Stimulated activated naive B cell treated with anti-CD40 and anti-IgM and Interleukin-4, amounts not matched to agents 10 μg/mL and 1 μg/mL and 100 μg/mL, for 72 hours (primary cell): ENCODE data around the gene MAVS.
"Not testable (repeated sequence)": the region's sequence is repeated elsewhere in the genome, so short reads cannot be mapped to it uniquely, and the experiment has no call there.

ENCODE experiments used
- ATAC-seq, 2 donors: fragments of 150-1000 bp; cut with Tn5 transposase; replicated peaks; 2 replicates each; pipeline ENCODE4 v1.10.0; 2021; ENCODE audit warnings: moderate library complexity in 1 of 2
- DNase-seq: peaks from one replicate; pipeline ENCODE4 v3.0.0; 2021
- H3K27ac Mint-ChIP-seq: one replicate; pipeline ENCODE4 v1.8.0; 2022; ENCODE audit warnings: mild to moderate bottlenecking, mixed read lengths
- H3K27me3 Mint-ChIP-seq, 2 donors: one replicate each; pipeline ENCODE4 v1.8.0; 2022; ENCODE audit warnings: mixed read lengths in 2 of 2
- H3K36me3 Mint-ChIP-seq, 2 donors: one replicate each; pipeline ENCODE4 v1.8.0; 2022; ENCODE audit warnings: mixed read lengths in 2 of 2, mild to moderate bottlenecking in 1 of 2
- H3K4me1 Mint-ChIP-seq, 2 donors: one replicate each; pipeline ENCODE4 v1.8.0; 2022; ENCODE audit warnings: mixed read lengths in 2 of 2, mild to moderate bottlenecking in 1 of 2
- H3K4me3 Mint-ChIP-seq, 2 donors: one replicate each; pipeline ENCODE4 v1.8.0; 2022; ENCODE audit warnings: mild to moderate bottlenecking in 2 of 2, mixed read lengths in 2 of 2, moderate library complexity in 1 of 2
- H3K9me3 Mint-ChIP-seq, 2 donors: one replicate each; pipeline ENCODE4 v1.8.0; 2022; ENCODE audit warnings: mixed read lengths in 2 of 2, mild to moderate bottlenecking in 1 of 2

The MAVS gene

GRCh38 chr20:3874194-3874844 is 27.7 kb downstream of the MAVS start:
- Mint-ChIP-seq H3K4me1 (peaks cover 12 to 41% of the 10 kb centered on the region in 2 donors), H3K9me3 (no peaks in the 10 kb centered on the region), H3K27ac (peak overlapping the region; percentile 48), H3K27me3 (no peaks in the 10 kb centered on the region), H3K36me3 (peaks cover 38 to 49% of the 10 kb centered on the region in 2 donors), H3K4me3 (no peak overlapping the region)
- ATAC-seq (no peak), DNase-seq (no peak)

- peaks cover 35 to 45% of the 10 kb centered on the region in 2 donors for H3K36me3 Mint-ChIP-seq
- H3K27me3 Mint-ChIP-seq: no peaks in the 10 kb centered on the region
These were observed 28.8 kb downstream of the MAVS start for GRCh38 chr20:3875378-3875974.

DNA sequence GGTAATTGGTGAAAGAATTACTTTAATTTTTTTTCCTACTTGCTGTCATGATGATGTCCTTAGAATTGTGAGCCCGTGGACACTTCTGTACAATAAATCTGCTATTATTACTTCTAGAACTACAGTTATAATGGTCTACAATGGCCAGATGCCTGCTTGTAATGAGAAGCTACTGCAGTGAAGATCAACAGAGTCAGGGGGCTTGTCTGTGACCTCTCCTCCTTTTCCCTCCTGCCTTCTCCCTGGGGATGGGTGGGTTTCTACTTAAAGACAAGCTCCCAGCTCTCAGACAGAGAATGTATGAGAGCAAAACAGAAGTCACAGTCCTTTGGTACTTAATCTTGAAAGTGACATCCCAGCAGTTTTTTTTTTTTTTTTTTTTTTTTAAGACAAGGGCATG is 29.4 kb downstream of the MAVS start:
- H3K27ac Mint-ChIP-seq: no peak overlapping the region
- no peaks in the 10 kb centered on the region for H3K9me3 Mint-ChIP-seq
- peaks cover 30 to 43% of the 10 kb centered on the region in 2 donors for H3K36me3 Mint-ChIP-seq
- no peak overlapping the region for H3K4me3 Mint-ChIP-seq
- ATAC-seq (no peak), DNase-seq (no peak)
- no peaks in the 10 kb centered on the region for H3K27me3 Mint-ChIP-seq
- peaks cover 9 to 41% of the 10 kb centered on the region in 2 donors for H3K4me1 Mint-ChIP-seq

More at GRCh38 chr20:3875378-3875974, 28.8 kb downstream of the MAVS start:
- Mint-ChIP-seq H3K27ac (peak overlapping the region; percentile 42), H3K9me3 (no peaks in the 10 kb centered on the region), H3K4me1 (peaks cover 12 to 41% of the 10 kb centered on the region in 2 donors), H3K4me3 (no peak overlapping the region)
- no peak for DNase-seq
- ATAC-seq: no peak

GRCh38 chr20:3876676-3877075 is 30.0 kb downstream of the MAVS start:
- Mint-ChIP-seq H3K4me3 (no peak overlapping the region), H3K36me3 (peaks cover 29 to 44% of the 10 kb centered on the region in 2 donors), H3K9me3 (no peaks in the 10 kb centered on the region), H3K27me3 (no peaks in the 10 kb centered on the region), H3K4me1 (peaks cover 9 to 41% of the 10 kb centered on the region in 2 donors), H3K27ac (no peak overlapping the region)
- DNase-seq: no peak
- no peak for ATAC-seq

GRCh38 chr20:3878921-3879274 is 32.3 kb downstream of the MAVS start:
- not testable (repeated sequence) for H3K9me3 Mint-ChIP-seq, ATAC-seq

GRCh38 chr20:3885715-3886114 is 39.1 kb downstream of the MAVS start:
- Mint-ChIP-seq H3K27ac (no peak overlapping the region), H3K36me3 (peaks cover 24 to 50% of the 10 kb centered on the region in 2 donors), H3K9me3 (no peaks in the 10 kb centered on the region), H3K4me1 (peaks cover 9 to 22% of the 10 kb centered on the region in 2 donors), H3K4me3 (no peak overlapping the region), H3K27me3 (no peaks in the 10 kb centered on the region)
- ATAC-seq (no peak), DNase-seq (no peak)

More at GRCh38 chr20:3878921-3879274, 32.3 kb downstream of the MAVS start:
- peaks cover 21 to 36% of the 10 kb centered on the region in 2 donors for H3K36me3 Mint-ChIP-seq
- not testable (repeated sequence) for H3K27me3 Mint-ChIP-seq, DNase-seq, H3K4me3 Mint-ChIP-seq, H3K27ac Mint-ChIP-seq
- peaks cover 2 to 27% of the 10 kb centered on the region in 2 donors for H3K4me1 Mint-ChIP-seq

DNA sequence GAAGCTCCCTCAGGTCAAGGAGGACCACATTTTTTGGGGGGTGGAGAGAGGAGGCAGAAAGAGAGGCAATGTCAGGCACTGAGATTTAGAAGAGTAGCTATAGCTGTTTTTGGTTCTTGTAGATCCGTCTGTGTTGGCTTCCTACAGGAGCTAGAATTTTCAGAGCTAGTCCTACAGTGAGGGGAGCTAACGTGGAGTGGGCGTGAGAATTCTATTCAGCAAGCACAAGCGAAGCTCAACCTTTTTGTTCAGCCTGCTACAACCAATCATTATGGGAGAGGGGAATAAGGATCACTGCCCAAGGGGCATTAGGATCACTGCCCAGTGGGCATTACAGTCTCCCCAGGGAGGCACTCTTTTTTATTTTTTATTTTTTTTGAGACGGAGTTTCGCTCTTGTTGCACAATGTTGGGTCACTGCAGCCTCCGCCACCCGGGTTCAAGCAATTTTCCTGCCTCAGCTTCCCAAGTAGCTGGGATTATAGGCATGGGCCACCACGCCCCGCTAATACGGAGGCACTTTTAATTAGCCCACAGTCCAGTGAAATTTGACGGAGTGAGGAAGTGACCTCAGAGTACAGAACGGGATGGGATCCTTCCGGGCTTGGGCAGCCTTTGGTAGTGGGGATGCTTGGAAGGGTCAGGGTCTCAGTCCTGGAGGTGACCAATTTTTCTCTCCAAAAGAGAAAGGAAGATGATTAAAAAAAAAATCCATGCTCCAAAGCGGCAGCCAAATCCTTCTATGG is 41.4 kb downstream of the MAVS start:
- Mint-ChIP-seq H3K36me3 (peaks cover 22 to 55% of the 10 kb centered on the region in 2 donors), H3K27ac (peak overlapping the region; percentile 95), H3K4me1 (peaks cover 23 to 41% of the 10 kb centered on the region in 2 donors), H3K4me3 (peak overlapping the region; percentile 92 to 95), H3K27me3 (no peaks in the 10 kb centered on the region), H3K9me3 (no peaks in the 10 kb centered on the region)
- ATAC-seq: no peak
- no peak for DNase-seq

- ATAC-seq (peak; percentile 96 to 97), DNase-seq (peak; percentile 99)
- peak within 1 kb of the TSS; percentile 98 for H3K27ac Mint-ChIP-seq
- no peaks in the 10 kb centered on the region for H3K9me3 Mint-ChIP-seq
- H3K4me1 Mint-ChIP-seq: peaks cover 29 to 49% of the 10 kb centered on the region in 2 donors
- peaks cover 25 to 62% of the 10 kb centered on the region in 2 donors for H3K36me3 Mint-ChIP-seq
- peak within 1 kb of the TSS; percentile 92 to 98 for H3K4me3 Mint-ChIP-seq
- no peaks in the 10 kb centered on the region for H3K27me3 Mint-ChIP-seq
These were observed 42.2 kb downstream of the MAVS start, which contains the start of gene PANK2 for GRCh38 chr20:3888622-3889488. Gene PANK2 (plus strand): TSS chr20:3889387.

DNA sequence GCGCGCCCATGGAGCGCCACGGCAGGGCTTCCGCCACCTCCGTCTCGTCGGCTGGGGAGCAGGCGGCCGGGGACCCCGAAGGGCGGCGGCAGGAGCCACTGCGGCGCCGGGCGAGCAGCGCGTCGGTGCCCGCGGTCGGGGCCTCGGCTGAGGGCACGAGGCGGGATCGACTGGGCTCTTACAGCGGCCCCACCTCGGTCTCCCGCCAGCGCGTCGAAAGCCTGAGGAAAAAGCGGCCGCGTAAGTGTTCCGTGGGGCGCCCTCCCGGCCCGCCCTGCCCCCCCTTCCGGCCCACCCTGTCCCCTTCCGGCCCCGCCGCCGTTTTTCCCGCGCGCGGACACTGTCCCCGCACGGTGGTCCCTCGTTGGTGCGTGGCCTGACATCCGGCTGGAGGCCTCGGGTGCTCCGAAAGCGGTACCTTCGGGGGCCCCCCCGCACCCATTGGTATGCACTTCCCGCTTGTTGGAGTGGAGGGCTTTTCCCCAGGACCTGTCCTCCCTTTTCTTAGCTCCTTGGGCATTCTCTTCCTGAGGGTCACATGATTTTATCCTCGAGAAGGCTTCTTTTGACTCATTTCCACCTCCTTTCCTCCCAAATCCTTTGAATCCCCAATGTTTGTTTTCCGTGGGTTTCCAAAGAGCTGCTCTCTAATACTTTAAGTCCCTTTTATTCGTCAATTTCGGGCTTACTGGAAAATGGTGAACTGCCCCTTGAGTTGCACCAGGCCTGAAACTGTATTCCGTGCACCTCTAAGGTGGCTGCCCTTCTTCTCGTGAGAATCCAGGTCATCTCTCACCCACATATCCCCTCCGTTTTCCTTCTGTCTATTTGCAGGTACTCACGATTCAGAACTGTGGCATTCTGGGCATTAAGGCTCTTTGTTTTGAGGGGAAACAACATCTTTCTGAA is 43.1 kb downstream of the MAVS start:
- Mint-ChIP-seq H3K27ac (peak overlapping the region; percentile 98), H3K27me3 (no peaks in the 10 kb centered on the region), H3K4me1 (peaks cover 30 to 51% of the 10 kb centered on the region in 2 donors), H3K9me3 (no peaks in the 10 kb centered on the region), H3K36me3 (peaks cover 25 to 62% of the 10 kb centered on the region in 2 donors), H3K4me3 (peak overlapping the region; percentile 92 to 98)
- DNase-seq (peak; percentile 20), ATAC-seq (peak; percentile 42 to 43)

DNA sequence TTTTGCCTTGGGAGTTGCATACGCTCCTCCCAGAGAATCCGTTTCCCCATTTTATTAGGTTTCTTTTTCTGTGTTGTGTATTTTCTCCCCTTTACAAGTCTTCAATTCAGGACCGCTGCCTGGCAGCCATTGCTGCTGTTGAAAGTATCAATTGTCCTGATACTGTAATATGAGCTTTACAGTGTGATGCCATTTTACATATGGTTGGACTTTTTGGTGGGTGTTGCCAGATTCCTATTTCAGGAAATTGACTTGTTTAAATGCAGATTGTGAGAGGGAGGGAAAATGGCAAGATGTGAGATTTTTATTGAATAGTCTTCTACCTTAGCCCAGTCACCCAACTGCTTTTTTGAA is 43.7 kb downstream of the MAVS start:
- DNase-seq: no peak
- Mint-ChIP-seq H3K4me3 (peak overlapping the region; percentile 92 to 98), H3K27ac (peak overlapping the region; percentile 98), H3K9me3 (no peaks in the 10 kb centered on the region), H3K4me1 (peaks cover 33 to 55% of the 10 kb centered on the region in 2 donors), H3K36me3 (peaks cover 24 to 61% of the 10 kb centered on the region in 2 donors), H3K27me3 (no peaks in the 10 kb centered on the region)
- ATAC-seq: no peak

- Mint-ChIP-seq H3K4me3 (peak overlapping the region; percentile 92 to 98), H3K27ac (peak overlapping the region; percentile 67), H3K27me3 (no peaks in the 10 kb centered on the region), H3K36me3 (peaks cover 23 to 57% of the 10 kb centered on the region in 2 donors), H3K9me3 (no peaks in the 10 kb centered on the region), H3K4me1 (peaks cover 33 to 55% of the 10 kb centered on the region in 2 donors)
- ATAC-seq (no peak), DNase-seq (no peak)
These were observed 44.6 kb downstream of the MAVS start for GRCh38 chr20:3890999-3891929.

GRCh38 chr20:3894796-3895195 is 48.2 kb downstream of the MAVS start:
- no peaks in the 10 kb centered on the region for H3K9me3 Mint-ChIP-seq
- no peaks in the 10 kb centered on the region for H3K27me3 Mint-ChIP-seq
- H3K27ac Mint-ChIP-seq: no peak overlapping the region
- peaks cover 29 to 45% of the 10 kb centered on the region in 2 donors for H3K36me3 Mint-ChIP-seq
- DNase-seq (no peak), ATAC-seq (no peak)
- no peak overlapping the region for H3K4me3 Mint-ChIP-seq
- H3K4me1 Mint-ChIP-seq: peaks cover 41 to 63% of the 10 kb centered on the region in 2 donors
